HepG2 (cell line): ENCODE measurements around the gene PTTG1. TPM values are rescaled to one million over a fixed set of nuclear protein-coding genes. Genes with fewer than 3 reads are reported as not detected.

Experiments used
- FUBP1 ChIP-seq: sonication (generic); formaldehyde crosslinking; IDR thresholded peaks from 2 replicates; pipeline ENCODE4 v1.5.1; 2020; ENCODE audit warnings: missing genetic modification reagents, mild to moderate bottlenecking, borderline replicate concordance
- HCFC1 ChIP-seq: fragments of 150-350 bp; IDR thresholded peaks from 2 replicates; pipeline ENCODE4 v1.6.1; 2014; ENCODE audit warnings: low read depth, low read length
- HNF1B ChIP-seq: sonication (generic); formaldehyde crosslinking; IDR thresholded peaks from 2 replicates; pipeline ENCODE4 v1.5.1; 2020; ENCODE audit warnings: mild to moderate bottlenecking, moderate library complexity, missing genetic modification reagents
- HNRNPLL ChIP-seq: fragments of 200-400 bp; formaldehyde crosslinking; IDR thresholded peaks from 2 replicates; pipeline ENCODE4 v1.6.1; 2017; ENCODE audit warnings: mild to moderate bottlenecking, low read depth, low read length; ENCODE audit not compliant: poor library complexity, severe bottlenecking
- KDM2A ChIP-seq: sonication (generic); formaldehyde crosslinking; IDR thresholded peaks from 2 replicates; pipeline ENCODE4 v1.4.0; 2020; ENCODE audit warnings: low read depth, missing genetic modification reagents, borderline replicate concordance
- MAZ ChIP-seq, 2 experiments: sonication (generic) in 1 of 2; formaldehyde crosslinking in 1 of 2; IDR thresholded peaks; 2 replicates each; pipeline versions ENCODE4 v1.5.0 to v1.6.1; 2012 to 2020; ENCODE audit warnings: low read depth in 2 of 2, mild to moderate bottlenecking in 2 of 2, borderline replicate concordance in 1 of 2, improper control_type of control experiment in 1 of 2, low read length in 1 of 2, missing genetic modification reagents in 1 of 2, moderate library complexity in 1 of 2
- MTA3 ChIP-seq: sonication (generic); formaldehyde crosslinking; IDR thresholded peaks from 2 replicates; pipeline ENCODE4 v1.4.0; 2020; ENCODE audit warnings: missing genetic modification reagents
- PAWR ChIP-seq: sonication (generic); formaldehyde crosslinking; IDR thresholded peaks from 2 replicates; pipeline ENCODE4 v1.4.0; 2020; ENCODE audit warnings: missing genetic modification reagents, mild to moderate bottlenecking, borderline replicate concordance
- POLR2A ChIP-seq, 2 experiments: IDR thresholded peaks; 2 replicates each; pipeline ENCODE4 v1.6.1; 2011; ENCODE audit warnings: low read depth in 2 of 2, low read length in 2 of 2, mild to moderate bottlenecking in 1 of 2, moderate library complexity in 1 of 2; ENCODE audit not compliant: insufficient read depth in 1 of 2
- SOX6 ChIP-seq, 2 experiments: fragments of 450-650 bp in 1 of 2; sonication (generic) in 1 of 2; formaldehyde crosslinking in 1 of 2; IDR thresholded peaks; 2 replicates each; pipeline versions ENCODE4 v1.4.0 to v1.6.1; 2017 to 2020; ENCODE audit warnings: antibody characterized with exemption in 1 of 2, mild to moderate bottlenecking in 1 of 2, missing genetic modification reagents in 1 of 2
- TFDP1 ChIP-seq: IDR thresholded peaks from 2 replicates; pipeline ENCODE4 v1.6.1; 2016; ENCODE audit warnings: missing compliant biosample characterization, missing genetic modification reagents, borderline replicate concordance
- TRIM24 ChIP-seq: sonication (generic); formaldehyde crosslinking; IDR thresholded peaks from 2 replicates; pipeline ENCODE4 v1.8.0; 2022; ENCODE audit warnings: mild to moderate bottlenecking, missing genetic modification reagents
- TSC22D2 ChIP-seq: sonication (generic); formaldehyde crosslinking; IDR thresholded peaks from 2 replicates; pipeline ENCODE4 v1.5.1; 2020; ENCODE audit warnings: missing genetic modification reagents, mild to moderate bottlenecking, borderline replicate concordance
- ZBTB26 ChIP-seq: IDR thresholded peaks from 2 replicates; pipeline ENCODE4 v1.6.1; 2016; ENCODE audit warnings: missing compliant biosample characterization, missing genetic modification reagents, borderline replicate concordance
- ZFP90 ChIP-seq: sonication (generic); formaldehyde crosslinking; IDR thresholded peaks from 2 replicates; pipeline ENCODE4 v1.8.0; 2022; ENCODE audit warnings: missing genetic modification reagents, mild to moderate bottlenecking, inconsistent platforms, borderline replicate concordance
- ZGPAT ChIP-seq: IDR thresholded peaks from 2 replicates; pipeline ENCODE4 v1.6.1; 2016; ENCODE audit warnings: mild to moderate bottlenecking
- ZKSCAN8 ChIP-seq: IDR thresholded peaks from 2 replicates; pipeline ENCODE4 v1.6.1; 2016; ENCODE audit warnings: borderline replicate concordance, missing genetic modification reagents, missing compliant biosample characterization
- ZNF558 ChIP-seq: sonication (generic); formaldehyde crosslinking; IDR thresholded peaks from 2 replicates; pipeline ENCODE4 v1.9.0; 2022; ENCODE audit warnings: mild to moderate bottlenecking, missing genetic modification reagents, borderline replicate concordance
- ZNF749 ChIP-seq: sonication (generic); formaldehyde crosslinking; IDR thresholded peaks from 2 replicates; pipeline ENCODE4 v1.8.0; 2022; ENCODE audit warnings: mild to moderate bottlenecking, missing genetic modification reagents, moderate library complexity, borderline replicate concordance
- ZNF775 ChIP-seq: sonication (generic); formaldehyde crosslinking; IDR thresholded peaks from 2 replicates; pipeline ENCODE4 v1.4.0; 2020; ENCODE audit warnings: missing genetic modification reagents, mild to moderate bottlenecking, moderate library complexity, borderline replicate concordance
- ZNF777 ChIP-seq: sonication (generic); formaldehyde crosslinking; IDR thresholded peaks from 2 replicates; pipeline ENCODE4 v1.4.0; 2020; ENCODE audit warnings: missing genetic modification reagents
- polyA plus RNA-seq, 8 experiments: library from polyadenylated mRNA; depleted of rRNA in 3 of 8; stranded (reverse) in 7 of 8; unstranded in 1 of 8; fragments of >200 nt; fragmentation: Illumina TruSeq in 4 of 8; extraction: Trizol in 4 of 8; gene quantifications; 2 replicates each; pipeline versions ENCODE4 v1.2.1 to v1.2.3, GENCODE V29; 2011 to 2016; ENCODE audit warnings: low read depth in 4 of 8, missing spikeins in 1 of 8, mixed read lengths in 1 of 8; ENCODE audit not compliant: insufficient read depth in 1 of 8
- total RNA-seq, 5 experiments: library from RNA; depleted of rRNA; stranded (reverse); fragments of >200 nt; fragmentation: Illumina TruSeq; extraction: Trizol; gene quantifications; 2 replicates each; pipeline ENCODE4 v1.2.3, GENCODE V29; 2016; ENCODE audit warnings: low read depth in 1 of 5

PTTG1 gene
- total and polyA plus RNA-seq, 2 of the 13 experiments (the other 11 are each of a cell fraction or from before 2014, with no cell fraction given) = 102 to 161 TPM

- TF ChIP-seq MTA3 (CRISPR knock-in tag) (no peak), MAZ (IDR thresholded peaks at IDR 0.05; ENCODE audit: borderline replicate concordance, low read depth, low read length) (peak; percentile 37; the same call in 1 of the 2 replicates), MAZ (CRISPR knock-in tag; IDR thresholded peaks at IDR 0.05; ENCODE audit: low read depth) (no peak), ZNF749 (no peak), ZGPAT (CRISPR knock-in tag) (peak; percentile 53; the same call in 1 of the 2 replicates), ZBTB26 (CRISPR knock-in tag) (no peak), ZKSCAN8 (CRISPR knock-in tag) (no peak; the same call in 1 of the 2 replicates), POLR2A (IDR thresholded peaks at IDR 0.05; ENCODE audit: insufficient read depth in 1 of 2, low read depth in 2 of 2, low read length in 2 of 2) (peak in 1 of 2 experiments; percentile 32; a peak in 1 of 4 replicates), TRIM24 (no peak), ZNF777 (CRISPR knock-in tag) (no peak), TSC22D2 (no peak), FUBP1 (CRISPR knock-in tag) (no peak), HNRNPLL (no peak), KDM2A (CRISPR knock-in tag) (no peak), ZNF558 (CRISPR knock-in tag) (no peak), HNF1B (CRISPR knock-in tag) (no peak), SOX6 (IDR thresholded peaks at IDR 0.05) (no peak), SOX6 (CRISPR knock-in tag; IDR thresholded peaks at IDR 0.05) (peak; percentile 81), ZFP90 (0 out of 2 replicates have a peak, but pooled peaks have one; percentile 39), HCFC1 (no peak), ZNF775 (CRISPR knock-in tag) (no peak), TFDP1 (CRISPR knock-in tag) (no peak), PAWR (no peak)
Observed at GRCh38 chr5:160477266-160477970, 55.8 kb downstream of the PTTG1 start (continued).
